ENCODE measurements around the gene MSL1. TPM values are rescaled to one million over a fixed set of nuclear protein-coding genes. Genes with fewer than 3 reads are reported as not detected.

The MSL1 gene
- total and polyA plus RNA-seq, 3 experiments from 2014 or later, result 13.5 to 91.5 (median 88.6) TPM

DNA sequence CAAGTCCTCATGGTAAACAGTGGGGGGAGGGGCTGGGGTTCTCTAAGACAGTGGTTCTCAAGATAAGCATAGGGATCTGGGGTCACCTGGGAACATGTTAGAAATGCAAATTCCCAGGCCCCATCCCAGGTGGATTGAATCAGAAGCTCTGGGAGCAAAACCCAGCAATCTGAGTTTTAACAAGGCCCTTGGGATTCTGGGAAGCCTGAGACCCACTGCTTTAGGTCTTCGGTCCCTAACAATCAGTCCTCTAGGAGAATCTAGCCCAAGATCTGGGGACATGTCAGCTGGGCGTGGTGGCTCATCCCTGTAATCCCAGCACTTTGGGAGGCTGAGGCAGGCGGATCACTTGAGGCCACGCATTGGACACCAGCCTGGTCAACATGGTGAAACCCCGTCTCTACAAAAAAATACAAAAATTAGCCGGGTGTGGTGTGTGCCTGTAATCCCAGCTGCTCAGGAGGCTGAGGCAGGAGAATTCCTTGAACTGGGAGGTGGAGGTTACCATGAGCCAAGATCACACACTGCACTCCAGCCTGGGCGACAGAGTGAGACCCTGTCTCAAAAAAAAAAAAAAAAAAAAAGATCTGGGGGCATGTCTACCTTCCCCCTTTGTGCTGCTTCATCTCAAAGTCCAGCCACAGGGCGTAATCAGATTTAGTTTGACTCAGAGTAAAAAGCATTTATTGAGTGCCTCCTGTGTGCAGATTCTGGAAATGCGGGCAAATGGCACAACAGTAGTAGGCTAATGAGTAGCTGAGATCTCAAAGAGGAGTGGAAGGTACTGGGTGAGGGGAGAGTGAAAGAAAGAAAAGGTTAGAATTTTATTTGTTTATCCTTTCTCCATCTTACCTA is 12.6 kb upstream of the MSL1 start:
- Histone ChIP-seq H3K27me3 (ENCODE audit: insufficient read depth, low read length, poor library complexity, severe bottlenecking) (no peaks in the 10 kb centered on the region), H3K27ac (ENCODE audit: low read depth, low read length) (no peak overlapping the region), H3K4me3 (ENCODE audit: low read length) (no peak overlapping the region), H3K36me3 (ENCODE audit: insufficient read depth, low read length) (no peaks in the 10 kb centered on the region), H3K4me1 (ENCODE audit: insufficient read depth, low read length) (peaks cover 94% of the 10 kb centered on the region), H3K9me3 (ENCODE audit: low read length) (no peaks in the 10 kb centered on the region)
- no peaks in the 10 kb centered on the region for H3K36me3 Mint-ChIP-seq
- peak overlapping the region; percentile 76 to 100 (median 97) for H3K27ac Mint-ChIP-seq
- peak overlapping the region in 4 of 7 donors; percentile 3 to 59 (median 50) for H3K4me3 Mint-ChIP-seq
- H3K4me1 Mint-ChIP-seq, result peaks cover 86 to 95% (median 92%) of the 10 kb centered on the region in 3 donors
- ChIA-PET CTCF (interaction anchor here (1.0 to 9.9 kb wide), 6 partner anchors 11 to 60 kb away, joined by 4 to 191 read pairs (median 38); partner anchors contain the start of genes MED24, NR1D1 and THRA), POLR2A (interaction anchor here (0.6 to 1.8 kb wide), 5 partner anchors 8 to 35 kb away, joined by 3 to 9 read pairs (median 5); no protein-coding TSS in a partner anchor)
- peaks cover 0 to 4% of the 10 kb centered on the region in 2 donors for H3K27me3 Mint-ChIP-seq
- no peaks in the 10 kb centered on the region for H3K9me3 Mint-ChIP-seq
- peak in 1 of 5 donors; percentile 18 for DNase-seq

DNA sequence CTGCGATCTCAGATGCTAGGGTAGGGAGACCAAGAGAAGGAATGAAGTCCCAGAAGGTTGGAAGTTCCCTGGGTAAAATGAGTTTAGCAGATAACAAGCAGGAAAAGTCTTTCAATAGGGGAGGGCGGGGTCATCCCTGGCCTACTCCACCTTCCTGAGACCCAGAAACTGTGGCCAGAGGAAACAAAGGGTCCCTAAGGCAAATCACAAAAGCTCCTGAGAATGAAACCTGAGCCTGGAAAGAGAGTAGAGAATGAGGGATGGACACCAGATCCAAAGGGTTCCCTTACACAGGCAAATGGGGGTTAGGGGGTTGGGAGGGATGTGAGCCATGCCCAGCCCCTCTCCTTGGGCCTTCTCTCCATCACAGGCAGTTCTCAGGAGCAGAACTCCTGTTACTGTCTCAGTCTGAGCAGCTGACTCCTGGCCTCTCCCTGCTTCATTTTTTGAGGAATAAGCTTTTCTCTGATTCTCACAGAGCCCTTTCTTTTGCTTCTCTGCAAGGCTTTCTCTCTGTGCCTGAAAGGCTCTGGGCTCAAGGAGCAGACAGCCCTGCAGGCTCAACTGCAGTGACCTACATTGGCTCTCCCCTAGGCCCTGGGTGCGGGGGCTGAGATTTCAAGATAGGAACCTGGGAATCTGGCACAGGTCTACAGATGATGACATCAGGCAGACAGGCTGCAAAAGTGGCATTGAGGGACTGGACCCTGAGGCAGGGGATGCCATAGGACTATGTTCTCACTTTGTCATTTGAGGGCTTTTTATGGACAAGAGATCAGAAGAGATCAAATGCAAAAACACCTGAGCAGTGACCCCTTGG is 11.5 kb upstream of the MSL1 start:
- peak in 1 of 5 donors; percentile 33 for DNase-seq
- no peak overlapping the region for H3K4me3 ChIP-seq (ENCODE audit: low read length)
- Mint-ChIP-seq H3K4me1 (peaks cover 76 to 85% (median 82%) of the 10 kb centered on the region in 3 donors), H3K4me3 (peak overlapping the region in 6 of 7 donors; percentile 53 to 85 (median 67)), H3K36me3 (no peaks in the 10 kb centered on the region), H3K27me3 (peaks cover 0 to 4% of the 10 kb centered on the region in 2 donors), H3K27ac (peak overlapping the region; percentile 67 to 96 (median 91)), H3K9me3 (no peaks in the 10 kb centered on the region)
- ChIA-PET POLR2A (interaction anchor here (0.7 to 3.7 kb wide), 4 partner anchors 9 to 34 kb away, joined by 3 to 60 read pairs (median 7); partner anchors contain the start of gene NR1D1), CTCF (interaction anchor here (1.1 to 9.9 kb wide), 11 partner anchors 12 to 82 kb away, joined by 3 to 191 read pairs (median 18); partner anchors contain the start of genes CASC3, MED24, NR1D1 and THRA)
- H3K9me3 ChIP-seq (ENCODE audit: low read length), result no peaks in the 10 kb centered on the region
- no peak overlapping the region for H3K27ac ChIP-seq (ENCODE audit: low read depth, low read length)
- H3K36me3 ChIP-seq (ENCODE audit: insufficient read depth, low read length), result no peaks in the 10 kb centered on the region
- no peaks in the 10 kb centered on the region for H3K27me3 ChIP-seq (ENCODE audit: insufficient read depth, low read length, poor library complexity, severe bottlenecking)
- H3K4me1 ChIP-seq (ENCODE audit: insufficient read depth, low read length), result peaks cover 84% of the 10 kb centered on the region

DNA sequence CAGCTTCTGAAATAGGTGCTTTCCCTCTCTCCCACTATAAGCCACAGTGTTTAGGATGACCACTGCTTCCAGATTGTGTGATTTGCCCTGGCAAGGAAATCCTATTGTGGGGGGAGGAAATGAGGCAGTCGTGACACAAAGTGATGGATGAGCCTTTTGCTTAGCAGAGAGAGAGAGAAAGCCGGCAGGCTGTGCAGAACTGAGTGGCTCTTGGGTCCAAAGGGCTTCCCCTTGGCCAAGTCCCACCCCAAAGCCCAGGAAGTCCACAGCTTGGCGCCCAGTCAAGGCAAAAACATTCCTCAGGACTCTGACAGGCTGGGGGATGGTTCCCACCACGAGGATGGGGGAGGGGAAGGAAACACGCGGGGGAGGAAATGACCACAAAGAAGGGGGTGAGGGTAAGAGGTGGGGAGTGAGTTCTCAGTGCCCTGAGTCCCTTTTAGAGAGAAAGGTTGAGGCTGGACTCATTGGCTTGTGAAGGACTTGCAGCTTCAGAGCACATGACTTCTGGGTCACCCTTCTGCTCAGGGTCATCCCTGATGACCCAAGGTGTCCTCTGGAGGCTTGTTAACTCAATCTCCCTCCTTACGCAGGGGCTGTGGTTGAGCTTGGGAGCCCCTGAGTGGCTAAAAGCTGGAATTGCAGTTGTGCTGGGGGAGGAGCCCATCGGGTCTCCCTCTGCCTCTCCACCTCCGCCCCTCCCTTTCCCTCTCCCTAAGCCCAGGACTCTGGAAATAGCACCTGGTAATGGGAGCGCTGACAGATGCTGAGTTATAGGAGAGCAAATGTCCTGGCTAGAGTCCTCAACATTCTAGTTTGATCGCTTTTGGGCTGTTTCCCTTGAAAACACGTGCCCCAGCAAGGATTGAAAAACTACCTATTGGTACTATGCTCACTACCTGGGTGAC is 10.3 kb upstream of the MSL1 start:
- peaks cover 0 to 4% of the 10 kb centered on the region in 2 donors for H3K27me3 Mint-ChIP-seq
- peak overlapping the region; percentile 51 for H3K4me3 ChIP-seq (ENCODE audit: low read length)
- H3K36me3 ChIP-seq (ENCODE audit: insufficient read depth, low read length), result no peaks in the 10 kb centered on the region
- DNase-seq, result peak; percentile 47 to 79 (median 64)
- H3K9me3 ChIP-seq (ENCODE audit: low read length), result no peaks in the 10 kb centered on the region
- H3K4me3 Mint-ChIP-seq, result peak overlapping the region; percentile 64 to 85 (median 71)
- H3K4me1 ChIP-seq (ENCODE audit: insufficient read depth, low read length), result peaks cover 72% of the 10 kb centered on the region
- no peaks in the 10 kb centered on the region for H3K36me3 Mint-ChIP-seq
- H3K27me3 ChIP-seq (ENCODE audit: insufficient read depth, low read length, poor library complexity, severe bottlenecking), result no peaks in the 10 kb centered on the region
- peak overlapping the region; percentile 4 for H3K27ac ChIP-seq (ENCODE audit: low read depth, low read length)
- no peaks in the 10 kb centered on the region for H3K9me3 Mint-ChIP-seq
- POLR2A ChIA-PET, result interaction anchor here (0.6 to 3.7 kb wide), 11 partner anchors 11 to 406 kb away, joined by 3 to 60 read pairs (median 8); partner anchors contain the start of genes CASC3, MSL1 and NR1D1
- H3K4me1 Mint-ChIP-seq, result peaks cover 63 to 73% (median 69%) of the 10 kb centered on the region in 3 donors
- CTCF ChIA-PET, result interaction anchor here (0.9 to 9.9 kb wide), 20 partner anchors 9 to 178 kb away, joined by 3 to 191 read pairs (median 12); partner anchors contain the start of genes CASC3, MED24, NR1D1 and THRA
- H3K27ac Mint-ChIP-seq, result peak overlapping the region; percentile 67 to 95 (median 88)

DNA sequence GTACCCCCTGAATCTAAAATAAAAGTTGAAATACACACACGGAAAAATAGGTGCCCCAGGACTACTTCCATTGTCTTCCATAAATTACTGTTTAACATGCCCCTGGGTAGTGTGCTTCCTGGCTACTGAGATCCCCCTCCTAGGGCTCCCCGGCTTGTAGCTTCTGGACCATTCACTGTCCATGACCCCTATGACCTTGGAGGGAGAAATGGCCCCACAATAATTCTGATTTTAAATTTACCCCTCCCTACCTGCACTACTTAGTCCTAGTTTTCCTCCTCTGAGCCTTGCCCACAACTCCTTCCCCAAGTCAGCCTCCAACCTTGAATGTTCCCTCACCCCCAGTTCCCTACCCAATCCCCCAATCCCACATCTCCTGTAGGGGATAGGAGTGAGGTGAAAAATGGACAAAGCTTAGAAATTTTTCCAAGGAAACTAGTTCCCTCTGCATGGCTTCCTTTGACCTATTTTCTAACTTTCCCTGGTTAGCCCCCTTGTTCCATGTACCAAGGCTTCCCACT is 9.5 kb upstream of the MSL1 start:
- Histone ChIP-seq H3K4me1 (ENCODE audit: insufficient read depth, low read length) (peaks cover 64% of the 10 kb centered on the region), H3K27me3 (ENCODE audit: insufficient read depth, low read length, poor library complexity, severe bottlenecking) (no peaks in the 10 kb centered on the region), H3K9me3 (ENCODE audit: low read length) (no peaks in the 10 kb centered on the region), H3K27ac (ENCODE audit: low read depth, low read length) (no peak overlapping the region), H3K36me3 (ENCODE audit: insufficient read depth, low read length) (no peaks in the 10 kb centered on the region), H3K4me3 (ENCODE audit: low read length) (no peak overlapping the region)
- peaks cover 56 to 65% (median 61%) of the 10 kb centered on the region in 3 donors for H3K4me1 Mint-ChIP-seq
- peaks cover 0 to 4% of the 10 kb centered on the region in 2 donors for H3K27me3 Mint-ChIP-seq
- no peak for DNase-seq
- ChIA-PET POLR2A (interaction anchor here (0.6 to 3.7 kb wide), 13 partner anchors 11 to 106 kb away, joined by 3 to 60 read pairs (median 7); partner anchors contain the start of genes CASC3, MSL1, NR1D1 and THRA), CTCF (interaction anchor here (0.9 to 9.9 kb wide), 34 partner anchors 8 to 177 kb away, joined by 3 to 191 read pairs (median 6); partner anchors contain the start of genes CASC3, CSF3, MED24 and MSL1)
- peak overlapping the region in 6 of 7 donors; percentile 43 to 85 (median 75) for H3K4me3 Mint-ChIP-seq
- H3K27ac Mint-ChIP-seq, result peak overlapping the region; percentile 15 to 95 (median 88)
- no peaks in the 10 kb centered on the region for H3K36me3 Mint-ChIP-seq
- H3K9me3 Mint-ChIP-seq, result no peaks in the 10 kb centered on the region

DNA sequence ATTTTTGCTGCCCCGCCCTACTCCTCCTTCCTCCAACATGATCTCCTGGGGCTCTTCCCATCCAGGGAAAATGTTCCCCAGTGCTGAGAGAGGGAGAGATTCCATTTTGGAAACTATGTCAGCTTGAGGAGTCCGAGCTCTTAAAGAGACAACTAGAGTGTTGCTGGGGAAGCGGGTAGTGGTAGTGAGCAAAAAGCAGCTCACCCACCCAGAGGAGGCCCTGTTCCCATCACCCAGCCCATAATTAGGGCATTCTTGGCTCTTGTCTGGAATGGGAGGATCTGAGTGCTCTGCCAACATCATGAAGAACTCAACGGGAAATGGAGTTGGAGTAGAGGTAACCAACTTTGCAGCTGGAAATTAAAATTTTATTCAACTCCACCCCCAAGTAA is 9.1 kb upstream of the MSL1 start:
- peak overlapping the region; percentile 66 to 95 (median 86) for H3K27ac Mint-ChIP-seq
- no peaks in the 10 kb centered on the region for H3K9me3 Mint-ChIP-seq
- H3K9me3 ChIP-seq (ENCODE audit: low read length), result no peaks in the 10 kb centered on the region
- H3K4me1 ChIP-seq (ENCODE audit: insufficient read depth, low read length), result peaks cover 59% of the 10 kb centered on the region
- no peak overlapping the region for H3K27ac ChIP-seq (ENCODE audit: low read depth, low read length)
- H3K4me1 Mint-ChIP-seq, result peaks cover 51 to 60% (median 57%) of the 10 kb centered on the region in 3 donors
- ChIA-PET POLR2A (interaction anchor here (0.6 to 3.7 kb wide), 12 partner anchors 10 to 106 kb away, joined by 3 to 60 read pairs (median 8); partner anchors contain the start of genes CASC3, MSL1, NR1D1 and THRA), CTCF (interaction anchor here (0.7 to 9.9 kb wide), 42 partner anchors 11 to 177 kb away, joined by 3 to 191 read pairs (median 5); partner anchors contain the start of genes CASC3, CSF3, MED24 and MSL1)
- no peak for DNase-seq
- no peak overlapping the region for H3K4me3 ChIP-seq (ENCODE audit: low read length)
- peak overlapping the region in 6 of 7 donors; percentile 65 to 92 (median 82) for H3K4me3 Mint-ChIP-seq
- no peaks in the 10 kb centered on the region for H3K27me3 ChIP-seq (ENCODE audit: insufficient read depth, low read length, poor library complexity, severe bottlenecking)
- peaks cover 0 to 4% of the 10 kb centered on the region in 2 donors for H3K27me3 Mint-ChIP-seq
- no peaks in the 10 kb centered on the region for H3K36me3 ChIP-seq (ENCODE audit: insufficient read depth, low read length)
- no peaks in the 10 kb centered on the region for H3K36me3 Mint-ChIP-seq

- CTCF ChIA-PET, result interaction anchor here (0.6 to 9.9 kb wide), 44 partner anchors 10 to 640 kb away, joined by 3 to 191 read pairs (median 5); partner anchors contain the start of genes CASC3, CSF3, MED24 and MSL1
- peak; percentile 84 to 95 (median 90) for DNase-seq
- peaks cover 54% of the 10 kb centered on the region for H3K4me1 ChIP-seq (ENCODE audit: insufficient read depth, low read length)
- H3K4me3 ChIP-seq (ENCODE audit: low read length), result peak overlapping the region; percentile 58
- POLR2A ChIA-PET, result interaction anchor here (0.6 to 3.7 kb wide), 13 partner anchors 10 to 105 kb away, joined by 3 to 60 read pairs (median 9); partner anchors contain the start of genes CASC3, MSL1, NR1D1 and THRA
- H3K27ac Mint-ChIP-seq, result peak overlapping the region; percentile 66 to 95 (median 86)
- no peaks in the 10 kb centered on the region for H3K36me3 Mint-ChIP-seq
- peaks cover 0 to 3% of the 10 kb centered on the region in 2 donors for H3K27me3 Mint-ChIP-seq
- H3K4me3 Mint-ChIP-seq, result peak overlapping the region; percentile 65 to 92 (median 84)
- no peaks in the 10 kb centered on the region for H3K9me3 Mint-ChIP-seq
- H3K9me3 ChIP-seq (ENCODE audit: low read length), result no peaks in the 10 kb centered on the region
- H3K4me1 Mint-ChIP-seq, result peaks cover 45 to 55% (median 54%) of the 10 kb centered on the region in 3 donors
- H3K27me3 ChIP-seq (ENCODE audit: insufficient read depth, low read length, poor library complexity, severe bottlenecking), result no peaks in the 10 kb centered on the region
- H3K27ac ChIP-seq (ENCODE audit: low read depth, low read length), result peak overlapping the region; percentile 58
- no peaks in the 10 kb centered on the region for H3K36me3 ChIP-seq (ENCODE audit: insufficient read depth, low read length)
Observed at GRCh38 chr17:40113110-40113906, 8.5 kb upstream of the MSL1 start.
